K562 (cell line): ENCODE measurements around the gene PAPSS2. TPM values are rescaled to one million over a fixed set of nuclear protein-coding genes. Genes with fewer than 3 reads are reported as not detected.

Experiments used
- ATAC-seq: fragments of 200-7000 bp; cut with Tn5 transposase; 3 replicates; pipeline ENCODE4 v1.9.1; 2020; ENCODE audit warnings: moderate library complexity
- BruUV-seq: library from RNA; stranded (reverse); fragments of 400-500 nt; replicated peaks from 2 replicates; lab custom pipeline; 2021; lab: Mats Ljungman, UMichigan
- CTCF ChIA-PET: fragments of 300-600 bp; formaldehyde crosslinking; extraction: SDS; loops from one replicate; lab custom pipeline; 2021; ENCODE audit warnings: low intra/inter-chr PET ratio; lab: Yijun Ruan, JAX
- POLR2A ChIA-PET: fragments of 300-600, 350-650 bp; sonication (Branson Sonifier 250); formaldehyde crosslinking; extraction: SDS; loops from one replicate; lab custom pipeline; 2021; ENCODE audit warnings: antibody characterized with exemption, inconsistent platforms; lab: Yijun Ruan, JAX
- DNase-seq, 4 experiments: peaks; one replicate each; pipeline versions ENCODE4 v3.0.0 to v3.0.0-alpha.2; 2011 to 2018; ENCODE audit warnings: low spot score in 3 of 4, mixed read lengths in 3 of 4; ENCODE audit errors: extremely low read depth in 1 of 4
- FAIRE-seq: peaks from 2 replicates; lab custom pipeline; 2011; peaks lifted over from hg19 to GRCh38; lab: Jason Lieb, UNC
- H2AFZ ChIP-seq: 2 replicates; pipeline ENCODE4 v1.6.0; 2011; ENCODE audit warnings: low read depth, low read length, control low read depth, inconsistent platforms
- H3K27ac ChIP-seq: fragments of 200-600 bp; 3 replicates; pipeline ENCODE4 v1.8.0; 2011; ENCODE audit warnings: low read depth, mild to moderate bottlenecking, control low read depth, inconsistent platforms, low read length, moderate library complexity, mixed read lengths; ENCODE audit errors: extremely low read depth
- H3K27me3 ChIP-seq, 2 experiments: fragments of 300-600 bp in 1 of 2; 2 replicates in 1 of 2; 3 replicates in 1 of 2; pipeline versions ENCODE4 v1.6.0 to v1.8.0; 2011; ENCODE audit warnings: inconsistent platforms in 2 of 2, low read length in 2 of 2, mild to moderate bottlenecking in 1 of 2, mixed read lengths in 1 of 2, moderate library complexity in 1 of 2; ENCODE audit not compliant: control insufficient read depth in 2 of 2, insufficient read depth in 2 of 2
- H3K36me3 ChIP-seq: fragments of 300-600 bp; 3 replicates; pipeline ENCODE4 v1.8.0; 2011; ENCODE audit warnings: mild to moderate bottlenecking, low read length, inconsistent platforms; ENCODE audit not compliant: control insufficient read depth, insufficient read depth
- H3K4me1 ChIP-seq, 2 experiments: fragments of 200-600 bp in 1 of 2; replicated peaks in 1 of 2; 2 replicates in 1 of 2; 3 replicates in 1 of 2; pipeline versions ENCODE4 v1.5.1 to v1.8.0; 2011; ENCODE audit warnings: inconsistent platforms in 2 of 2, low read length in 2 of 2, mild to moderate bottlenecking in 1 of 2, mixed read lengths in 1 of 2, moderate library complexity in 1 of 2; ENCODE audit not compliant: control insufficient read depth in 2 of 2, insufficient read depth in 2 of 2
- H3K4me2 ChIP-seq: 2 replicates; pipeline ENCODE4 v1.6.1; 2011; ENCODE audit warnings: low read length, control low read depth, inconsistent platforms, mixed read lengths; ENCODE audit not compliant: insufficient read depth
- H3K4me3 ChIP-seq: fragments of 200-600 bp; sonication (generic), shearing (Covaris generic); 2 replicates; pipeline ENCODE4 v1.5.1; 2016; ENCODE audit warnings: control low read depth, inconsistent platforms
- H3K79me2 ChIP-seq: fragments of 200-600 bp; 3 replicates; pipeline ENCODE4 v1.8.0; 2011; ENCODE audit warnings: low read length, inconsistent platforms; ENCODE audit not compliant: control insufficient read depth, insufficient read depth
- H3K9ac ChIP-seq, 2 experiments: 2 replicates each; pipeline versions ENCODE4 v1.6.0 to v1.6.1; 2011; ENCODE audit warnings: low read depth in 2 of 2, low read length in 2 of 2, control low read depth in 1 of 2, inconsistent platforms in 1 of 2, mild to moderate bottlenecking in 1 of 2, mixed read lengths in 1 of 2; ENCODE audit not compliant: insufficient read depth in 1 of 2
- H3K9me1 ChIP-seq: one replicate; pipeline ENCODE4 v1.6.0; 2011; ENCODE audit warnings: inconsistent platforms, mild to moderate bottlenecking, low read length, moderate library complexity; ENCODE audit not compliant: control insufficient read depth, insufficient read depth
- H3K9me3 ChIP-seq: replicated peaks from 2 replicates; pipeline ENCODE4 v1.5.1; 2011; ENCODE audit warnings: low read depth, low read length, inconsistent platforms; ENCODE audit not compliant: control insufficient read depth, insufficient read depth
- H4K20me1 ChIP-seq: replicated peaks from 2 replicates; pipeline ENCODE4 v1.6.1; 2011; ENCODE audit warnings: low read length, inconsistent platforms, mixed read lengths; ENCODE audit not compliant: control insufficient read depth, insufficient read depth
- GATAD2A ChIP-seq: fragments of 450-650 bp; IDR thresholded peaks from 2 replicates; pipeline ENCODE4 v1.6.1; 2017
- MXI1 ChIP-seq: IDR thresholded peaks from 2 replicates; pipeline ENCODE4 v1.6.1; 2011; ENCODE audit warnings: low read depth, mild to moderate bottlenecking, improper control_type of control experiment, low read length
- RBM25 ChIP-seq: fragments of 200-400 bp; formaldehyde crosslinking; IDR thresholded peaks from 2 replicates; pipeline ENCODE4 v1.6.1; 2018; ENCODE audit warnings: low read length, low read depth, moderate library complexity; ENCODE audit not compliant: severe bottlenecking
- ZC3H11A ChIP-seq: IDR thresholded peaks from 2 replicates; pipeline ENCODE4 v1.6.1; 2012; ENCODE audit warnings: low read depth, low read length, improper control_type of control experiment
- ZNF121 ChIP-seq: sonication (generic); formaldehyde crosslinking; conservative IDR thresholded peaks from 2 replicates; pipeline ENCODE4 v1.8.0; 2022; ENCODE audit warnings: missing genetic modification reagents
- WGBS: fragments of 100-300 bp; shearing (Covaris generic); methylation state at CpG from one replicate; pipeline ENCODE4 v1.1.6; 2016; ENCODE audit warnings: low coverage, mixed read lengths; ENCODE audit not compliant: insufficient coverage; ENCODE audit errors: missing lambda C conversion rate; 5-methylcytosine and 5-hydroxymethylcytosine counted together
- in situ Hi-C: fragments of 300-500 bp; cut with MboI; formaldehyde crosslinking; loops from 4 replicates; pipeline ENCODE4 v1.15.0; 2018; ENCODE audit warnings: inconsistent platforms, mixed read lengths
- intact Hi-C: fragments of 100-400 bp; cut with micrococcal nuclease; formaldehyde crosslinking; loops from 2 replicates; pipeline ENCODE4 v1.14.2; 2022
- polyA plus RNA-seq, 8 experiments: library from polyadenylated mRNA; depleted of rRNA in 4 of 8; stranded (reverse) in 5 of 8; unstranded in 3 of 8; fragments of >200 nt; fragmentation: Nextera tagmentation in 2 of 8; fragmentation: Illumina TruSeq in 1 of 8; extraction: Ambion mirVana in 2 of 8; extraction: Trizol in 1 of 8; gene quantifications; 2 replicates each; pipeline versions ENCODE4 v1.2.1 to v1.2.3, GENCODE V29; 2011 to 2014; ENCODE audit warnings: inconsistent platforms in 1 of 8, missing spikeins in 1 of 8
- total RNA-seq, 7 experiments: library from RNA; depleted of rRNA in 6 of 7; stranded (reverse); fragments of >200 nt in 6 of 7; fragmentation: Illumina TruSeq in 2 of 7; extraction: Trizol in 2 of 7; gene quantifications; 2 replicates each; pipeline versions ENCODE4 v1.2.1 to v1.2.3, GENCODE V29; 2011 to 2021; ENCODE audit warnings: low replicate concordance in 1 of 7

Gene PAPSS2
- total and polyA plus RNA-seq, 9 of the 15 experiments (the other 6 are each of a cell fraction or from before 2014, with no cell fraction given): 0.01 to 0.29 TPM; not detected in 7

DNA sequence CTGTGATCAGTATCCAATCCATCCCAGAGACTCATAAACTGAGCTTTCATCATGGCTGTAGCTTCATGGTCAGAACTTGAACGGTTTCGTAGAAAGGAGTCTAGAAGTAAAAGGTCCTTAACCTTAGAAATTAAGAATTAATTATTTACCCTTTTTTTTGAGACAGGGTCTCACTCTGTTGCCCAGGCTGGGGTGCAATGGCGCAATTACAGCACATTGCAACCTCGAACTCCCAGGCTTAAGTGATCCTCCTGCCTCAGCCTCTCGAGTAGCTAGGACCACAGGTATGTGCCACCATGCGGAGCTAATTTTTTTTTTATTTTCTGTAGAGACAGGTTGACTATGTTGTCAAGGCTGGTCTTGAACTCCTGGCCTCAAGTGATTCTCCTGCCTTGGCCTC, 116.7 kb downstream of the PAPSS2 start:
- Histone ChIP-seq H3K4me3 (no peak overlapping the region), H4K20me1 (no peaks in the 10 kb centered on the region), H3K4me1 (no peaks in the 10 kb centered on the region), H3K27ac (no peak overlapping the region), H3K79me2 (peaks cover 4% of the 10 kb centered on the region; the same call in 1 of the 3 replicates), H3K9ac (no peak overlapping the region), H2AFZ (no peak overlapping the region), H3K4me2 (no peak overlapping the region), H3K9me1 (no peaks in the 10 kb centered on the region), H3K36me3 (peaks cover 32% of the 10 kb centered on the region), H3K27me3 (no peaks in the 10 kb centered on the region), H3K9me3 (no peaks in the 10 kb centered on the region)
- ChIA-PET POLR2A (interaction anchor here (1.0 kb wide), 1 partner anchor 26 kb away, joined by 5 read pairs; no protein-coding TSS in a partner anchor), CTCF (no interaction called here)
- 96% methylated on average over 6 of the region's 6 CpGs for WGBS
- BruUV-seq: no TSS peak
- ATAC-seq (no peak), FAIRE-seq (no peak), DNase-seq (no peak)
- intact Hi-C loops: no loop called here
- in situ Hi-C loops: no loop called here
- TF ChIP-seq ZC3H11A (no peak), GATAD2A (no peak), ZNF121 (peak; percentile 65)

DNA sequence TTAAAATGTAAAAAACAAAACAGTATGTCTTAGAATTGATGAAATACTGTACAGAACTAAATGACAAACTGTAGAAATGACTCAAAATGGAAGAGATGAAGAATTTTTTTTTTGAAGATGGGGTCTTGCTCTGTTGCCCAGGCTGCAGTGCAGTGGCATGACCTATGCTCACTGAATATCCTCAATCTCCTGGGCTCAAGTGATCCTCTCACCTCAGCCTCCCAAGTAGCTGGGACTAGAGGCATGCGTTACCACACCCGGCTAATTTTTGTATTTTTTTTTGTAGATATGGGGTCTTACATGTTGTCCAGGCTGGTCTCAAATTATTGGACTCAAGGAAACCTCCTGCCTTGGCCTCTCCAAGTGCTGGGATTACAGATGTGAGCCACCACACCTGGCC, 121.9 kb downstream of the PAPSS2 start:
- no peak for ATAC-seq
- peak; percentile 81 for TF ChIP-seq ZNF121
- no peak for TF ChIP-seq MXI1
- peak; percentile 24 for TF ChIP-seq RBM25
- Histone ChIP-seq H3K4me3 (no peak overlapping the region), H3K79me2 (peaks cover 4% of the 10 kb centered on the region; the same call in 1 of the 3 replicates), H3K27me3 (no peaks in the 10 kb centered on the region), H3K4me1 (no peaks in the 10 kb centered on the region), H3K9me3 (no peaks in the 10 kb centered on the region), H2AFZ (no peak overlapping the region), H3K9me1 (no peaks in the 10 kb centered on the region), H3K4me2 (no peak overlapping the region), H4K20me1 (no peaks in the 10 kb centered on the region), H3K9ac (no peak overlapping the region), H3K36me3 (peaks cover 48% of the 10 kb centered on the region; the same call in 2 of the 3 replicates), H3K27ac (no peak overlapping the region)
- FAIRE-seq: no peak
- DNase-seq: no peak
- 100% methylated on average over 2 of the region's 2 CpGs for WGBS
- no TSS peak for BruUV-seq
- ChIA-PET POLR2A (no interaction called here), CTCF (no interaction called here)
- in situ Hi-C loops (no loop called here), intact Hi-C loops (no loop called here)
